Neuronal stem cell (in vitro differentiated cells): ENCODE results near the gene GLIS2.
A peak's percentile ranks its signal among the peaks of the same experiment; 100 is the strongest.
"Not testable (repeated sequence)": the region's sequence is repeated elsewhere in the genome, so short reads cannot be mapped to it uniquely, and the experiment has no call there.

Experiments
- DNase-seq: peaks from one replicate; pipeline ENCODE4 v3.0.0-alpha.2; 2013; ENCODE audit warnings: low spot score
- H2AFZ ChIP-seq: one replicate; pipeline ENCODE4 v1.6.1; 2013; ENCODE audit warnings: mild to moderate bottlenecking, low read length, inconsistent platforms
- H2AK5ac ChIP-seq: 2 replicates; pipeline ENCODE4 v1.6.1; 2013; ENCODE audit warnings: low read depth, mild to moderate bottlenecking, inconsistent platforms, low read length, moderate library complexity, mixed read lengths
- H2BK120ac ChIP-seq: 2 replicates; pipeline ENCODE4 v1.6.1; 2013; ENCODE audit warnings: low read depth, mild to moderate bottlenecking, inconsistent platforms, low read length, moderate library complexity, mixed read lengths
- H2BK12ac ChIP-seq: one replicate; pipeline ENCODE4 v1.6.1; 2013; ENCODE audit warnings: low read length, inconsistent platforms
- H2BK15ac ChIP-seq: 2 replicates; pipeline ENCODE4 v1.6.1; 2013; ENCODE audit warnings: mild to moderate bottlenecking, low read length, inconsistent platforms, mixed read lengths
- H2BK5ac ChIP-seq: one replicate; pipeline ENCODE4 v1.6.1; 2013; ENCODE audit warnings: inconsistent platforms, mild to moderate bottlenecking, low read length, moderate library complexity
- H3K14ac ChIP-seq: one replicate; pipeline ENCODE4 v1.6.1; 2013; ENCODE audit warnings: low read length, inconsistent platforms
- H3K18ac ChIP-seq: 2 replicates; pipeline ENCODE4 v1.6.1; 2013; ENCODE audit warnings: low read length, inconsistent platforms
- H3K23ac ChIP-seq: 2 replicates; pipeline ENCODE4 v1.6.1; 2013; ENCODE audit warnings: low read depth, mild to moderate bottlenecking, mixed read lengths, low read length, inconsistent platforms; ENCODE audit not compliant: poor library complexity
- H3K27ac ChIP-seq: replicated peaks from 3 replicates; pipeline ENCODE4 v1.5.1; 2013; ENCODE audit warnings: low read length, inconsistent platforms
- H3K27me3 ChIP-seq, 3 experiments: 2 replicates each; pipeline ENCODE4 v1.6.1; 2013; ENCODE audit warnings: low read length in 3 of 3, mild to moderate bottlenecking in 2 of 3, inconsistent platforms in 1 of 3, low read depth in 1 of 3, mixed read lengths in 1 of 3, moderate library complexity in 1 of 3; ENCODE audit not compliant: control insufficient read depth in 3 of 3, insufficient read depth in 3 of 3
- H3K36me3 ChIP-seq, 2 donors: replicated peaks in 1 of 2; 2 replicates each; pipeline ENCODE4 v1.6.1; 2013; ENCODE audit warnings: low read length in 2 of 2; ENCODE audit not compliant: control insufficient read depth in 2 of 2, insufficient read depth in 2 of 2
- H3K4ac ChIP-seq: 2 replicates; pipeline ENCODE4 v1.6.1; 2013; ENCODE audit warnings: inconsistent platforms, mild to moderate bottlenecking, low read length, moderate library complexity
- H3K4me1 ChIP-seq, 2 donors: 1 replicate in 1 of 2; 2 replicates in 1 of 2; pipeline ENCODE4 v1.6.1; 2013; ENCODE audit warnings: low read length in 2 of 2, low read depth in 1 of 2; ENCODE audit not compliant: control insufficient read depth in 2 of 2, insufficient read depth in 1 of 2
- H3K4me2 ChIP-seq: one replicate; pipeline ENCODE4 v1.6.1; 2013; ENCODE audit warnings: mild to moderate bottlenecking, low read length, inconsistent platforms; ENCODE audit not compliant: insufficient read depth, poor library complexity, severe bottlenecking
- H3K4me3 ChIP-seq, 2 donors: 2 replicates each; pipeline ENCODE4 v1.5.1; 2013; ENCODE audit warnings: low read length in 2 of 2, mild to moderate bottlenecking in 2 of 2, inconsistent platforms in 1 of 2, moderate library complexity in 1 of 2
- H3K79me1 ChIP-seq: one replicate; pipeline ENCODE4 v1.6.1; 2013; ENCODE audit warnings: low read depth, mild to moderate bottlenecking, inconsistent platforms, low read length, moderate library complexity
- H3K9ac ChIP-seq: one replicate; pipeline ENCODE4 v1.6.1; 2013; ENCODE audit warnings: mild to moderate bottlenecking, low read depth, low read length, inconsistent platforms; ENCODE audit not compliant: poor library complexity
- H3K9me3 ChIP-seq, 2 donors: replicated peaks in 1 of 2; 2 replicates each; pipeline versions ENCODE3 to v1.6.1; 2013; ENCODE audit warnings: low read length in 2 of 2, mild to moderate bottlenecking in 2 of 2, inconsistent platforms in 1 of 2, low read depth in 1 of 2, mixed read lengths in 1 of 2, moderate library complexity in 1 of 2; ENCODE audit not compliant: control insufficient read depth in 2 of 2, insufficient read depth in 1 of 2
- H4K8ac ChIP-seq: one replicate; pipeline ENCODE4 v1.6.1; 2013; ENCODE audit warnings: low read depth, mild to moderate bottlenecking, inconsistent platforms, low read length, moderate library complexity
- H4K91ac ChIP-seq: one replicate; pipeline ENCODE4 v1.6.1; 2013; ENCODE audit warnings: low read length, low read depth, mild to moderate bottlenecking, inconsistent platforms; ENCODE audit not compliant: poor library complexity
- WGBS, 2 donors: extraction: QIAGEN DNeasy Blood & Tissue Kit; methylation state at CpG; one replicate each; pipeline ENCODE4 v1.1.7; 2013; ENCODE audit warnings: missing lambda C conversion rate in 2 of 2, mixed read lengths in 1 of 2; ENCODE audit not compliant: insufficient read length in 2 of 2, insufficient replicate concordance in 1 of 2; ENCODE audit errors: extremely low coverage in 2 of 2; 5-methylcytosine and 5-hydroxymethylcytosine counted together

Gene GLIS2

DNA sequence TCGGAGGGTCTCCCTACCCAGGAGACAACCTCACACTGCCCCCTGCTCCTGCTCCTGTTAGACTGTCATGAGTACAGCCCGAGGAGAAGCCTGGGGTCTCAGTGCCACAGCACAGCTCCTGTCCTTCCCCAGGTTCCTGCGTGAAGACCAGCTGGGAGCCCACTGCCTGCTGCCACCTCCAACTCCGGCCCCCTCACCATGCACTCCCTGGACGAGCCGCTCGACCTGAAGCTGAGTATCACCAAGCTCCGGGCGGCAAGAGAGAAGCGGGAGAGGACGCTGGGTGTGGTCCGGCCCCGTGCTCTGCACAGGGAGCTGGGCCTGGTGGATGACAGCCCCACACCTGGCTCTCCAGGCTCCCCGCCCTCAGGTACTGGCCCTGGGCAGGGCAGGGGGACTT, 16.2 kb downstream of the GLIS2 start:
- Histone ChIP-seq H3K9ac (no peak overlapping the region), H2BK5ac (peak overlapping the region; percentile 84), H4K91ac (no peak overlapping the region), H3K27me3 (no peaks in the 10 kb centered on the region), H3K23ac (no peak overlapping the region), H3K9me3 (no peaks in the 10 kb centered on the region), H3K4me3 (no peak overlapping the region), H4K8ac (no peak overlapping the region), H2AK5ac (no peak overlapping the region), H3K4me2 (no peak overlapping the region), H3K4ac (no peak overlapping the region), H2BK120ac (no peak overlapping the region), H2BK15ac (no peak overlapping the region), H3K36me3 (peaks cover 13 to 47% of the 10 kb centered on the region in 2 donors), H3K14ac (no peak overlapping the region), H3K79me1 (peaks cover 24% of the 10 kb centered on the region), H2BK12ac (no peak overlapping the region), H2AFZ (no peak overlapping the region), H3K27ac (no peak overlapping the region), H3K4me1 (peaks cover 8 to 16% of the 10 kb centered on the region in 2 donors), H3K18ac (no peak overlapping the region)
- WGBS, 2 donors: no CpG with 5 or more reads among the region's 14 CpGs
- no peak for DNase-seq

DNA sequence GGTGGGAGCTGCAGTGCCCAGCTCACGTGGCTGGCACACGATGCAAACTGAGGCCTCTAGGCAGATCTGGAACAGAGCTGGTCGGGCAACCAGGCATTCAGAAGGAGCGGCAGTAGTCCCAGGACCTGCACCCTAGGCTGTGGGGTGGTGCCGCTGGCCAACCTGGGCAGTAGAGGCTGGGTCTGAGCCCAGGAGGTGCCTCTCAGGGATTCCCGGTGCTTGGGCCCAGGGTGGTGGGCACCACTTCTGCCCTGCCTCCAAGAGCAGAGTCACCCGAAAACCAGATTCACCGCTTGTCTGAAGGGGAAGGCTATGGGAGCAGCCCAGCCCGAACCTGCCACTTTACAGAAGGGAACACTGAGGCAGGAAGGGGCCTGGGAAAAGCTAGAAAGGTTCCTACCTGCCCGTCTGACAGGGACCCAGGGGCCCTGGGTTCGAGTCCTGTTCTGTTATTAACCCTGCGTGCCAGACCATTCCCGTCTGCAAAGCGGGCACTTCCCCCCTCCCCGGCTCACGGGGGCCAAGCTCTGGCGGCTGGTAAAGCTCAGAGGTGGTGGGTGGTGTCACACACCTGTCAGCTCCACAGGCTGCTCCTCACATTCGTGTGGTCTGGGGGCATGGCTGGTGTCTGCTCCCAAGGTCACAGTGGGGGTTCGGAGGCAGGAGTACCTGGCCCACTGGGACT, 16.9 kb downstream of the GLIS2 start:
- H4K91ac ChIP-seq: no peak overlapping the region
- H3K14ac ChIP-seq: peak overlapping the region; percentile 63
- DNase-seq: no peak
- H3K18ac ChIP-seq: no peak overlapping the region
- H2AK5ac ChIP-seq: peak overlapping the region; percentile 70
- no peak overlapping the region for H3K9ac ChIP-seq
- no peak overlapping the region for H2AFZ ChIP-seq
- H3K4me3 ChIP-seq: no peak overlapping the region
- H3K79me1 ChIP-seq: peaks cover 24% of the 10 kb centered on the region
- H3K4me2 ChIP-seq: no peak overlapping the region
- no peaks in the 10 kb centered on the region for H3K27me3 ChIP-seq
- H3K36me3 ChIP-seq: peaks cover 17 to 53% of the 10 kb centered on the region in 2 donors
- peak overlapping the region; percentile 91 for H3K23ac ChIP-seq
- H3K4me1 ChIP-seq: peaks cover 6 to 13% of the 10 kb centered on the region in 2 donors
- no peak overlapping the region for H3K27ac ChIP-seq
- peak overlapping the region; percentile 84 for H2BK5ac ChIP-seq
- H3K9me3 ChIP-seq: no peaks in the 10 kb centered on the region
- no peak overlapping the region for H2BK12ac ChIP-seq
- no CpG with 5 or more reads among the region's 19 CpGs for WGBS, 2 donors
- H2BK15ac ChIP-seq: no peak overlapping the region
- H4K8ac ChIP-seq: no peak overlapping the region
- no peak overlapping the region for H2BK120ac ChIP-seq
- H3K4ac ChIP-seq: no peak overlapping the region

DNA sequence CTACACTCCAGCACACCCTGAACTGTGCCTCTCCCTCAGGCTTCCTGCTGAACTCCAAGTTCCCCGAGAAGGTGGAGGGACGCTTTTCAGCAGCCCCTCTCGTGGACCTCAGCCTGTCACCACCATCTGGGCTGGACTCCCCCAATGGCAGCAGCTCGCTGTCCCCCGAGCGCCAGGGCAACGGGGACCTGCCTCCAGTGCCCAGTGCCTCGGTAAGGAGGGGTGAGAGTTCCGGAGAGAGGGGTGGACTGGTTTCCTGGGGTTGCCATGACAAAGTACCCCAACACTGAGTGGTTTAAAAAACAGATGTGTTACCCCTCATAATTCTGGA, 17.4 kb downstream of the GLIS2 start:
- H2BK5ac ChIP-seq: peak overlapping the region; percentile 84
- H3K9ac ChIP-seq: peak overlapping the region; percentile 60
- no CpG with 5 or more reads among the region's 9 CpGs for WGBS, 2 donors
- H3K4me1 ChIP-seq: peaks cover 3 to 9% of the 10 kb centered on the region in 2 donors
- no peaks in the 10 kb centered on the region for H3K9me3 ChIP-seq
- no peak overlapping the region for H2BK12ac ChIP-seq
- no peak overlapping the region for H2AFZ ChIP-seq
- peaks cover 25% of the 10 kb centered on the region for H3K79me1 ChIP-seq
- H3K18ac ChIP-seq: no peak overlapping the region
- H3K4me3 ChIP-seq: no peak overlapping the region
- no peak overlapping the region for H3K4me2 ChIP-seq
- no peak overlapping the region for H4K8ac ChIP-seq
- H3K4ac ChIP-seq: no peak overlapping the region
- peak overlapping the region; percentile 63 for H3K14ac ChIP-seq
- H2AK5ac ChIP-seq: peak overlapping the region; percentile 70
- H3K27ac ChIP-seq: no peak overlapping the region
- no peak for DNase-seq
- H3K23ac ChIP-seq: peak overlapping the region; percentile 31
- no peak overlapping the region for H2BK15ac ChIP-seq
- no peaks in the 10 kb centered on the region for H3K27me3 ChIP-seq
- peaks cover 17 to 58% of the 10 kb centered on the region in 2 donors for H3K36me3 ChIP-seq
- H4K91ac ChIP-seq: no peak overlapping the region
- no peak overlapping the region for H2BK120ac ChIP-seq

DNA sequence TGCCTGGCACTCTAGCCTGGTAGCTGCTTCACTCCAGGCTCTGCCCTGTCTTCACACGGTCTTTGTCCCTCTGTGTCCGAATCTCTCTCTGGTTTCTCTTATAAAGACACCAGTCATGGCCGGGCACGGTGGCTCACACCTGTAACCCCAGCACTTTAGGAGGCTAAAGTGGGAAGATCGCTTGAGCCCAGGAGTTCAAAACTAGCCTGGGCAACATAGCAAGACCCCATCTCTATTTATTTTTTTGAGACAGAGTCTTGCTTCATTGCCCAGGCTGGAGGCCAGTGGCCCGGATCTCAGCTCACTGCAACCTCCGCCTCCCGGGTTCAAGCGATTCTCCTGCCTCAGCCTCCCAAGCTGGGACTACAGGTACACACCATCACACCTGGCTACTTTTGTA, 17.8 kb downstream of the GLIS2 start:
- DNase-seq, H2BK5ac ChIP-seq, H3K4me3 ChIP-seq, H2AK5ac ChIP-seq, H3K9me3 ChIP-seq, H2BK12ac ChIP-seq, H3K27ac ChIP-seq, H3K27me3 ChIP-seq, H3K9ac ChIP-seq, H3K18ac ChIP-seq, H2AFZ ChIP-seq, H3K23ac ChIP-seq, H2BK15ac ChIP-seq, H3K4ac ChIP-seq, H3K4me1 ChIP-seq, H2BK120ac ChIP-seq, H4K8ac ChIP-seq, H3K14ac ChIP-seq, H3K4me2 ChIP-seq, H4K91ac ChIP-seq: not testable (repeated sequence)
- peaks cover 26% of the 10 kb centered on the region for H3K79me1 ChIP-seq
- peaks cover 17 to 62% of the 10 kb centered on the region in 2 donors for H3K36me3 ChIP-seq
- WGBS, 2 donors: no CpG with 5 or more reads among the region's 9 CpGs
